H1 (cell line): ENCODE results near the gene SLC39A11.

Experiments
- CBX5 ChIP-seq: fragments of 300-800, 300-1000 bp; sonication (generic); IDR thresholded peaks from 2 replicates; pipeline ENCODE4 v1.7.1; 2016; ENCODE audit warnings: antibody characterized with exemption, low read length, low read depth
- CTCF ChIP-seq, 3 experiments: IDR thresholded peaks; 1 replicate in 2 of 3; 2 replicates in 1 of 3; pipeline versions ENCODE4 v1.5.1 to v1.6.1; 2011; ENCODE audit warnings: low read length in 3 of 3, mild to moderate bottlenecking in 3 of 3, inconsistent platforms in 2 of 3, low read depth in 1 of 3, moderate library complexity in 1 of 3; ENCODE audit not compliant: insufficient read depth in 1 of 3; ENCODE audit errors: control extremely low read depth in 1 of 3
- EGR1 ChIP-seq: IDR thresholded peaks from 2 replicates; pipeline ENCODE4 v1.6.1; 2011; ENCODE audit warnings: low read depth, low read length, borderline replicate concordance
- GABPA ChIP-seq: IDR thresholded peaks from 2 replicates; pipeline ENCODE4 v1.6.1; 2011; ENCODE audit warnings: mild to moderate bottlenecking, low read length, moderate library complexity, borderline replicate concordance; ENCODE audit not compliant: insufficient read depth
- MAX ChIP-seq: IDR thresholded peaks from 2 replicates; pipeline ENCODE4 v1.6.1; 2012; ENCODE audit warnings: inconsistent platforms
- NANOG ChIP-seq: IDR thresholded peaks from 2 replicates; pipeline ENCODE4 v1.6.1; 2011; ENCODE audit warnings: low read length, low read depth, mild to moderate bottlenecking, inconsistent platforms; ENCODE audit not compliant: insufficient read depth, poor library complexity, severe bottlenecking
- POLR2A ChIP-seq, 2 experiments: IDR thresholded peaks; 1 replicate in 1 of 2; 2 replicates in 1 of 2; pipeline ENCODE4 v1.6.1; 2011; ENCODE audit warnings: low read depth in 2 of 2, low read length in 2 of 2, mild to moderate bottlenecking in 2 of 2; ENCODE audit errors: control extremely low read depth in 1 of 2
- POLR2AphosphoS5 ChIP-seq: IDR thresholded peaks from 2 replicates; pipeline ENCODE4 v1.6.1; 2011; ENCODE audit warnings: low read depth, low read length
- USF2 ChIP-seq: IDR thresholded peaks from 2 replicates; pipeline ENCODE4 v1.6.1; 2011; ENCODE audit warnings: low read length, improper control_type of control experiment
- ZNF274 ChIP-seq: IDR thresholded peaks from 2 replicates; pipeline ENCODE4 v1.7.0; 2012; ENCODE audit warnings: low read length, borderline replicate concordance; ENCODE audit errors: extremely low read depth

- TF ChIP-seq CTCF (IDR thresholded peaks at IDR 0.05; ENCODE audit: control extremely low read depth in 1 of 3, insufficient read depth in 1 of 3, low read depth in 1 of 3, low read length in 3 of 3) (no peak), POLR2AphosphoS5 (no peak), MAX (no peak), NANOG (no peak), POLR2A (IDR thresholded peaks at IDR 0.05; ENCODE audit: control extremely low read depth in 1 of 2, low read depth in 2 of 2, low read length in 2 of 2) (no peak), GABPA (no peak), USF2 (no peak), CBX5 (no peak), ZNF274 (no peak), EGR1 (no peak)
Observed at GRCh38 chr17:72922219-72922618, 170.3 kb downstream of the SLC39A11 start.
